ENCODE results near the gene DCLK1.
A peak's percentile ranks its signal among the peaks of the same experiment; 100 is the strongest.

Gene DCLK1

DNA sequence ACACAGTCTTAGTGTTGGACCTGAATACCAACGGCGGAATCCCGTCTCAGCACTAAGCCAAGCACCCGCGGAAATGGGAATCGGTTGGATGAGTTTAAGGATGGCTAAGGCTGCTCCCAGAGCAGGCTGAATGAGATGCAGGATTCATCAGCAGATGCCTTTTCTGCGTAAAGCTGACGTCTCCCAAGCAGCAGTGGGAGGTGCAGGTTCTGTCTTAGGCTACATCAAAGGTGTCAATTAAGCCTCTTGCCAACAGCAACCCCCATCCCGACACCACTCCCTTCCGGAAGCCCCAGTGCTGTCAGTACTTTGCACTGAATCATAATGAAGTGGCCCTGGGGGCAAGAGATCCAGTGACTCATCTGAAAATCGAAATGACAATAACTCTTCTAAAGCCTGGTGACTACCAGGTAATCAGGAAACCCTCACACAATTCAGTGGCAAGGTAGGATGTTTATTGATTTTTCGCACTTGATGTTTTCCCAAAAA, 275.6 kb downstream of the DCLK1 start:
- no peak overlapping the region for H3K27ac ChIP-seq (ENCODE audit: poor library complexity, severe bottlenecking)
- no peaks in the 10 kb centered on the region for H3K9me3 ChIP-seq (ENCODE audit: severe bottlenecking)
- no peak for TF ChIP-seq CTCF (IDR thresholded peaks at IDR 0.05; ENCODE audit: poor library complexity, severe bottlenecking)
- H3K36me3 ChIP-seq (ENCODE audit: low read depth) = no peaks in the 10 kb centered on the region
- H3K4me1 ChIP-seq (ENCODE audit: insufficient read depth, poor library complexity, severe bottlenecking) = peaks cover 7% of the 10 kb centered on the region
- no peaks in the 10 kb centered on the region for H3K27me3 ChIP-seq (ENCODE audit: insufficient read depth, poor library complexity, severe bottlenecking)
- H3K4me3 ChIP-seq (ENCODE audit: severe bottlenecking) = no peak overlapping the region
- ATAC-seq (ENCODE audit: low read depth) = peak; percentile 95
- peak; percentile 70 for DNase-seq (ENCODE audit: low spot score)

- H3K9me3 ChIP-seq (ENCODE audit: severe bottlenecking) = no peaks in the 10 kb centered on the region
- no peak for DNase-seq (ENCODE audit: low spot score)
- no peak for TF ChIP-seq CTCF (IDR thresholded peaks at IDR 0.05; ENCODE audit: poor library complexity, severe bottlenecking)
- no peaks in the 10 kb centered on the region for H3K27me3 ChIP-seq (ENCODE audit: insufficient read depth, poor library complexity, severe bottlenecking)
- ATAC-seq (ENCODE audit: low read depth) = no peak
- peaks cover 7% of the 10 kb centered on the region for H3K4me1 ChIP-seq (ENCODE audit: insufficient read depth, poor library complexity, severe bottlenecking)
- no peaks in the 10 kb centered on the region for H3K36me3 ChIP-seq (ENCODE audit: low read depth)
- no peak overlapping the region for H3K4me3 ChIP-seq (ENCODE audit: severe bottlenecking)
- no peak overlapping the region for H3K27ac ChIP-seq (ENCODE audit: poor library complexity, severe bottlenecking)
Measured at GRCh38 chr13:35854286-35854685, 276.9 kb downstream of the DCLK1 start.

GRCh38 chr13:35851881-35852280, 279.3 kb downstream of the DCLK1 start:
- Histone ChIP-seq H3K9me3 (ENCODE audit: severe bottlenecking) (no peaks in the 10 kb centered on the region), H3K4me3 (ENCODE audit: severe bottlenecking) (no peak overlapping the region), H3K27me3 (ENCODE audit: insufficient read depth, poor library complexity, severe bottlenecking) (no peaks in the 10 kb centered on the region), H3K36me3 (ENCODE audit: low read depth) (no peaks in the 10 kb centered on the region), H3K27ac (ENCODE audit: poor library complexity, severe bottlenecking) (no peak overlapping the region), H3K4me1 (ENCODE audit: insufficient read depth, poor library complexity, severe bottlenecking) (peaks cover 7% of the 10 kb centered on the region)
- DNase-seq (ENCODE audit: low spot score) (no peak), ATAC-seq (ENCODE audit: low read depth) (no peak)
- TF ChIP-seq CTCF (IDR thresholded peaks at IDR 0.05; ENCODE audit: poor library complexity, severe bottlenecking) = no peak

DNA sequence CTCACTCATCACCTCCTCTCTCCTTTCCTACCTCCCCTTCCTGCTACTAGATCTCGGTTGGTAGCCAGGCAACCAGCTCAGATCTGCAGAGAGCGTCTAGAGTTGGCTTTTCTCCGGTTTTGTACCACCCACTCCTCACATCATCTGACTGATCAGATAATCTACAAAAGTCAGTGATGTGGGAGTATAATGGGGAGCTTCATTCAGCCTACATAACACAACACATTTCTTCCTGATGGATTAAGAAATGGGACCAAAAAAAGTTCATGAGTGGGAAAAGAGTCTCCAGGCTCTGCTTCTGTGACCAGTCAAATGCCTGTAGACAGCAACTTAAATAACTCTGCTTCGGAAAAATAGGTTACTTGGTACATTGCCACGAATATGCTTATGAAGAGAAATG, 279.8 kb downstream of the DCLK1 start:
- H3K4me1 ChIP-seq (ENCODE audit: insufficient read depth, poor library complexity, severe bottlenecking) = peaks cover 7% of the 10 kb centered on the region
- H3K9me3 ChIP-seq (ENCODE audit: severe bottlenecking) = no peaks in the 10 kb centered on the region
- no peak overlapping the region for H3K27ac ChIP-seq (ENCODE audit: poor library complexity, severe bottlenecking)
- no peaks in the 10 kb centered on the region for H3K27me3 ChIP-seq (ENCODE audit: insufficient read depth, poor library complexity, severe bottlenecking)
- ATAC-seq (ENCODE audit: low read depth) = no peak
- no peaks in the 10 kb centered on the region for H3K36me3 ChIP-seq (ENCODE audit: low read depth)
- H3K4me3 ChIP-seq (ENCODE audit: severe bottlenecking) = no peak overlapping the region
- no peak for DNase-seq (ENCODE audit: low spot score)
- no peak for TF ChIP-seq CTCF (IDR thresholded peaks at IDR 0.05; ENCODE audit: poor library complexity, severe bottlenecking)

GRCh38 chr13:35850569-35850968, 280.6 kb downstream of the DCLK1 start:
- no peaks in the 10 kb centered on the region for H3K36me3 ChIP-seq (ENCODE audit: low read depth)
- no peak for TF ChIP-seq CTCF (IDR thresholded peaks at IDR 0.05; ENCODE audit: poor library complexity, severe bottlenecking)
- no peak overlapping the region for H3K27ac ChIP-seq (ENCODE audit: poor library complexity, severe bottlenecking)

More at GRCh38 chr13:35850569-35850968, 280.6 kb downstream of the DCLK1 start:
- H3K4me3 ChIP-seq (ENCODE audit: severe bottlenecking) = no peak overlapping the region
- DNase-seq (ENCODE audit: low spot score) (no peak), ATAC-seq (ENCODE audit: low read depth) (no peak)
- H3K27me3 ChIP-seq (ENCODE audit: insufficient read depth, poor library complexity, severe bottlenecking) = no peaks in the 10 kb centered on the region
- peaks cover 4% of the 10 kb centered on the region for H3K4me1 ChIP-seq (ENCODE audit: insufficient read depth, poor library complexity, severe bottlenecking)
- H3K9me3 ChIP-seq (ENCODE audit: severe bottlenecking) = no peaks in the 10 kb centered on the region
